A673 (cell line): ENCODE results near the gene CTIF.

Source experiments
- EZH2 ChIP-seq: fragments of 200-600 bp; sonication (generic); IDR thresholded peaks from 2 replicates; pipeline ENCODE4 v1.6.1; 2017; ENCODE audit warnings: borderline replicate concordance, low read depth, mild to moderate bottlenecking, mixed read lengths, antibody characterized with exemption, low read length; ENCODE audit not compliant: poor library complexity, severe bottlenecking
- TF ChIP-seq, protein P1 (sequence below): fragments of 300-800, 200-600 bp; sonication (generic); conservative IDR thresholded peaks from 2 replicates; pipeline ENCODE4 v1.5.1; 2017; ENCODE audit warnings: low read depth, mild to moderate bottlenecking, antibody characterized with exemption, low read length, moderate library complexity, mixed read lengths

DNA sequence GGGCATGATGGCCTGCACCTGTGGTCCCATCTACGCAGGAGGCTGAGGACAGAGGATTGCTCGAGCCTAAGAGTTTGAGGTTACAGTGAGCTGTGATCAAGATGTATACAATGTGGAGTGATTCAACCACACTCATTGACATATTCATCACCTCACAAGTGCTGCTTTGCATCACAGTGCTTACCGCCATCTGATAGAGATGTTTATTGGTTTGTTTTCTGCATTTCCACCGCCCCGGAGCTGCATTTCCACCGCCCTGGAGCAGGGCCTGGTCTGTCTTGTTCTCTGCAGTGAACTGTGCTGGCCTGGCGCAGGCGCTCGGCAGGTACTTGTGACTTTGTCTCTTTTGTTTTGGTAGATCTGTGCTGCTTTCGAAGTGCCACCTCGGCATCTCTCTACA, 315.9 kb downstream of the CTIF start:
- TF ChIP-seq, protein P1, sequence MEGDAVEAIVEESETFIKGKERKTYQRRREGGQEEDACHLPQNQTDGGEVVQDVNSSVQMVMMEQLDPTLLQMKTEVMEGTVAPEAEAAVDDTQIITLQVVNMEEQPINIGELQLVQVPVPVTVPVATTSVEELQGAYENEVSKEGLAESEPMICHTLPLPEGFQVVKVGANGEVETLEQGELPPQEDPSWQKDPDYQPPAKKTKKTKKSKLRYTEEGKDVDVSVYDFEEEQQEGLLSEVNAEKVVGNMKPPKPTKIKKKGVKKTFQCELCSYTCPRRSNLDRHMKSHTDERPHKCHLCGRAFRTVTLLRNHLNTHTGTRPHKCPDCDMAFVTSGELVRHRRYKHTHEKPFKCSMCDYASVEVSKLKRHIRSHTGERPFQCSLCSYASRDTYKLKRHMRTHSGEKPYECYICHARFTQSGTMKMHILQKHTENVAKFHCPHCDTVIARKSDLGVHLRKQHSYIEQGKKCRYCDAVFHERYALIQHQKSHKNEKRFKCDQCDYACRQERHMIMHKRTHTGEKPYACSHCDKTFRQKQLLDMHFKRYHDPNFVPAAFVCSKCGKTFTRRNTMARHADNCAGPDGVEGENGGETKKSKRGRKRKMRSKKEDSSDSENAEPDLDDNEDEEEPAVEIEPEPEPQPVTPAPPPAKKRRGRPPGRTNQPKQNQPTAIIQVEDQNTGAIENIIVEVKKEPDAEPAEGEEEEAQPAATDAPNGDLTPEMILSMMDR = no peak
- no peak for TF ChIP-seq EZH2
